SIG-M5 treated with dmso at 0.1 percent for 504 hours (cell line): ENCODE results near the gene STX8.

Experiments
- DNase-seq: peaks from one replicate; lab custom pipeline; 2025; ENCODE audit not compliant: unreplicated experiment; lab: John Stamatoyannopoulos, UW

Gene STX8

DNA sequence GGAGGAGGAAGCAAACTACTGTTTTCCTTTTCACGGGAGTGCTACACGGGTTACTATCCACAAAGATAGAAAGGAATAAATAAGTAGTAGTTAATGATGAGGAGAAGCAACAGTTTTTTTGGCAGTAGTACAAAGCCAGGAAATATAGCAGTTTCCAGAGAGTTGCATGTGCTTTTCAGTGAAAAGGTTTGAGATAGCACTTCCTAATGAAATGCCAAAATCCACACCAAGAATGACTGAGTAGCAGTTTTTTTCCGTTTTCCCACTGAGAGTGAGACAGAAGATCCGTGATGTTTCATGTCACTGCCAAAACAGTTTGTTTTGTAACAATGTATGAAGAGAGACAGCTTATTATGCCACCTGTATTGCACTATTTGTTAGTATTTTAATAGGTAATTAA is 129.1 kb downstream of the STX8 start:
- DNase-seq: no peak

DNA sequence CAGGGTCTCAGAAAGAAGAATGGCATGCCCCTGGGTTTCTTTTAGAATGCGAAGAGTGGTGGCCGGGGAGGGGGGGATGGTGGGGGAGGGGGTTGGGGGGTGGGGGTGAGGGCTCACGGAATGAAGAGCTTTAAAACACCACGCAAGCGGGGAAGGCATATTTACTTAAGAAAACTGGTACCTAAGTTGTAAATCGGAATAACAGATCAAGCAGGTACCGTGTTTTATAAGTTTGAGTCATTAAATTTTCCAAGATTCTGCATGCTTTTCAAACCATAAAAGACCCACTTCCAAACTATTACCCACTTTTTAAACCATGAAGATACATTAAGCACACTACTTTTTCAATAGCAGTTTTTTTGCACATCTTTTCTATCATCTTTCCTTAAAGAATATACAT is 130.2 kb downstream of the STX8 start:
- no peak for DNase-seq

GRCh38 chr17:9444687-9445086 is 130.9 kb downstream of the STX8 start:
- no peak for DNase-seq

- no peak for DNase-seq
Observed at GRCh38 chr17:9443811-9444210, 131.8 kb downstream of the STX8 start.

- DNase-seq: no peak
Observed at GRCh38 chr17:9439851-9440250, 135.8 kb downstream of the STX8 start.

DNA sequence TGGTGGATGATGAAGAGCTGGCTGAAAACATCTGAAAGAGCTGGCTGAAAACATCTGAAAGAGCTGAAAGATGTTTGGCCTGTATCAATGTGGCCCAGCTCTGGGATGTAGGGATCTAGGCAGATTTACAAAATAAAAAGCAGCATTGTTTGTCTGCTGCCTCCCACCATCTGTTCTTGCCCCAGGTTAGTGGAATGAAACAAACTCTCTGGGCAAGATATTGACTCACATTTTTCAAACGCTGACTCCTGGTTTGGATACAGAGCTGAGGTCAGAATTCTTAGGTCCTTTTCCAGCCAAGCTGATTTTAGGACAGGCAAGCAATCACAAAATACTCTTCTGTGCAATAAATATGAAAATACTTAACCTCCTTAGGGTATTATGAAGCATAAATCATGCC is 139.0 kb downstream of the STX8 start:
- DNase-seq: no peak

DNA sequence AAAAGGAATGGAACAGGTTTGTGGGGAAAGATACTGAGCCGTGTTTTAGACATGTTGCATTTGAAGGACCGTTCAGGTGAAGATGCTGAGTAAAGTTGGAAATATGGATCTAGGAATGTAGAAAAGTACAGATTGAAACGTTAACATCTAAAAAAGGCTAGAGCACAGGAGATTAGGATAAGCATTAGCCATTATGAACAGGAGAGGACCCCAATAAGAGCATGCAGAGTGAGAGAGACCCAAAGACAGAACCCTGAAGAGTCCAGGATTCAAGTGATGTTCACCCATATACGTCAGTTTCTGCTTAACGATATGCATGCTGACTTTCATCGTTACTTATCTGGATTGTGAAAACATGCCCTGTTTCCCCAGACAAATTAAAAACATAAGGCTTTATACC is 140.5 kb downstream of the STX8 start:
- no peak for DNase-seq

DNA sequence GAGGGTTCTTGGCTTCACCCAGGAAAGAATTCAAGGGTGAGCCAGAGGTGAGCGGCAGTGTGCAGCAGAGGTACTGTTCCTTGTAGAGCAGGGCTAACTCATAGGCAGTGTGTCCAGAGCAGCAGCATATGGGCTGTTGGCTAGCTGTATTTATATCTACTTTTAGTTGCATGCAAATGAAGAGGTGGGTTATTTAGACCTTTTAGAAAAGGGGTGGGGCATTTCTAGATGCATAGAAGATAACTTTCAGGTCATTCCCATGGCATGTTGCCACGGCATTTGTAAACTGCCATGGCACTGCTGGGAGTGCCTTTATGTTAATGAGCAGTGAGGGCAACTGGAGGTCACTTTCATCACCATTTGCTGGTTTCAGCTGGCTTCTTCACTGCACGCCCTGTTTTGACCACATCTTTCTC is 141.0 kb downstream of the STX8 start:
- DNase-seq: no peak

DNA sequence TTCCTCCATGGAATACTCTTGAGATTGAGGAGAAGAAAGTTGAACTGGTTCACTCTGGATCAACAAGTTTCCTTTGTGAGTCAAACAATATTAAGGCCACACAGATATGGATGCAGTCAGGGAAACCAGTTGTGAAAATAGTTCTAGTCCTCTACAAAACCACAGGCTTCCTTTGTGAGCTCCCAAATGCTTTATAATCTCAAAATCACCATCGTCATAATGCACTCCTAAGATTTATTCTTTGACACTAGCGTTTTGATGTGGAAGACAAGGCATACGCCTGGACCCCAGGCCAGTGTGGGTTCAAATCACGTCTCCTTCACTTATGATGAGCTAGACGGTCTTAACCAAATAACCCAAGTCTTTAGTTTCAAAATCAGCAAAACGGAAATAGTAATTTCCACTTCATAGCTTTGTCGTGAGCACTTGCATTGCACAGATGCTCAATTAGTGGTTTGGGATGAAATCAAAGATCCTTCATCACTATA is 142.6 kb downstream of the STX8 start:
- no peak for DNase-seq

DNA sequence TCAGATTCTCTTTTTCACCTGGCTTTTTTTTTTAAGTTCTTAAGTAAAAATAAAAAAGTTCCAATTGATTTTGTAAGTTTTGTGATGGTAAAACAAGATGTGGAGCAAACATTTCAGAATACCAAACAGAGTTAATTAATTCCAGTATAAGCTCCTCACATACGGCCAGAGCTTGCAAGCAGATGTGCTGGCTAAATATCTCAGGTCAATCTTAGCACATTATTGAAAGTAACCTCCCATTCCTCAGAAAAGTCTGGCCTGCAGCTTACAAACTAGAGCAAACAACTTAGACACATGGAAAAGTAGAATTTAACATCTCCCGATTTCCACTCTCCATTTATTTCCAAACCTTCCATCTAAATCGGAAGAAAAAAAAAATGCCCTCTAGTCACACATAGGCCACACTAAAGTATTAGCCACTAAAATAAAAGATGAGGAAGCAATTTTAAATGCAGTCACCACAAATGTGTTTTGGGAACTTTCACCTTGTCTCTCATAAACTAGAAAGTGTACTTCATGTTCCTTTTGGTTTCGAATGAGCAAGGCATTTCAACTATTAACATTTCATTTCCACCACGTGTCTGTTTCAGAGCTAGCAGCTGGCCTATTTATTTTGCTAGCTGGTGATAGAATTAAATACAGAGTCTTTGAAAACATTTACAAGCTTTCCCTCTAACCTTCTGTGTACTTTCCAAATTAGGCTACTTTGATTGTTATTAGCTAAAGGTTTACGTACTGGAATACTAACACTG is 143.3 kb downstream of the STX8 start:
- no peak for DNase-seq

DNA sequence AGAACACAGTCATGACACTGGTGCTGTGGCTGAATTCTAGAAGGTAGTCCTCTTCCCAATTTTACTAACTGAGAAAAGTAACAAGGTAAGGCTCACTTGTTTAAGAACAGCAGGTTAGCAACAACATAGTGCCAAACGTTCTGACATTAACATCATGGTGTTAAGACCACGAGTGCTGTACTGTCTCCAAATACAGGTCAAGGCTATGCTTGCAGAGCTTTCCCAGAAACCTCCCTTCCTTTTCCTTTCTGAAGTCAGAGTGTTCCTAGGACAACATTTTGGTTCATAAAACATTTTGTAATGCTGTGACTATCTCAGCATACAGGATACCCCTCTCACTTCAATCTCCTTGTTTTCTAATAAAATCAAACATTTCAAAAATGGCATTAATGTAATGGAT is 144.0 kb downstream of the STX8 start:
- DNase-seq: no peak

DNA sequence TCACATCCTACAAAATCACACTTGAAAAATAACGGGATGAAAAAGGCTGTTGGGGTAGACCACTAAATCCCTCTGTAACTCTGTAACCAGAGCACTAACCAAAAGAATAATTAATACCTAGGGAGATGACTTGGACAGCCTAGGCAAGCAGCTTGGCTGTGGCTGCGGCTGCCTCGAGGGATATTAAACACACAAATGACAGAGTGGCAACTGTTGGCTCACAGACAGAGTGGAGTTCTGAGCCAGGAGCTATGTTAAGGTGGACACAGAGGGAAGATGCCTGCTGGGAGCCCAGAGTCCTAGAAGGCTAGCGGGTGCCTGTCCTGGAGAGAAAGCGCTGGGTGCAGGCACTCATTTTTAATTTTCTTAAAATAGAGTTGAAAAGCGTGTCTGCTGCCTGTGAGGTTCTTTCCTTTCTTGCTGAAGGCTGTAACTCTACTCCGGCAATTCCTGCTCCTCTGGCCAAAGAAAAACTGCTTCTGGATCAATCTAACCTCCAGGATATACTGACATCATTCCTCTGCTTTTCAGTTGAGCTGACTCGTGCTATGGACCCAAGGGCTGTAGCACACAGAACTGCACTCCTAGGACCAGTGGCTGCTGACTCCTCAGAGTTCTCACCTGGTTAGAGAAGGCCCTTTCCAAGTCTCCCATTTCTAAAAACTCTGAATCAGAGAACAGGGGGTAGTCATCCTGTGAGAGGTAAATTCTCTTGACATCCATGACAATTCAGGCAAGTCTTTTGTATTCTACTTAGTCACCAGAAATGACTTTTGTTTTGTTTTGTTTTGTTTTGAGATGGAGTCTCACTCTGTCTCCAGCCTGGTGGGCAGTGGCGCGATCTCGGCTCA is 147.9 kb downstream of the STX8 start:
- DNase-seq: no peak

DNA sequence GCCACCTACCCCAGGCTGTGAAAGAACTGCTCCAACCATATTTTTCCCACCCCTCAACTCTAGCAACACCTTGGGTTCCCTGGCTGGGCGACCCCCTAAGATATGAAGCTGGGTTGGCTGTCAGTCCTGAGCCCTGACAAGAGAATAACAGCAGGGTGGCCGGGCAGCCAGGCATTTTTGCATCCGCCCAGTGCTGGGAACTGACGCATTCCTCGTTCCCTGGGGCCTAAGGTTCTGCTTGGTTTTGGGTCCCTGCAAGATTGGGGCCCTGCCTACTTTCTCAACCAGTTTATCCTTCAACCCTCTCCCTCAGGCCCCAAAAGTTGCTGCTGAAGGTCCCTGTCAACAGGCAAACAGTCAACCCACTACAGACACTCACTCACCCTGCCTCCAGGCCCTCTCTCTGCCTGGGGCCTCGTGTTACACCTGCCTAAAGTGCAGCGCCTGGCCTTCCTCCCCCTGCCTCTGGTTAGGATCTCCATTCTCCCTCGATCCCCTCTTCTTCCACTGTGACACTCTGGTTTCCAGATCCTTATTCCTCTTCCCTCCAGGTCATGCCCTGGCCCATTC is 151.5 kb downstream of the STX8 start:
- no peak for DNase-seq

DNA sequence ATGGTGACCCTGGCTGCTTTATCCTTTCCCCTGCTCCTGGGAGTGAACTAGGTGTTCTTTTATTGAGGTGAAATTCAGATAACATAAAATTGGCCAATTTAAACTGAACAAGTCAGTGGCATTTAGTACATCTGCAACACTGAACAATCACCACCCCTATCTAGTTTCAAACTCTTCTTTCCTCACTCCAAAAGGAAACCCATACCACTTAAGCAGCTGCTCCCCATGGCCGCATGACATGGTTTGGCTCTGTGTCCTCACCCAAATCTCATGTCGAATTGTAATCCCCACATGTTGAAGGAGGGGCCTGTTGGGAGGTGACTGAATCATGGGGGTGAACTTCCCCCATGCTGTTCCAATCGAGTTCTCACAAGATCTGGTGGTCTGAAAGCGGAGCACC is 154.1 kb downstream of the STX8 start:
- no peak for DNase-seq

DNA sequence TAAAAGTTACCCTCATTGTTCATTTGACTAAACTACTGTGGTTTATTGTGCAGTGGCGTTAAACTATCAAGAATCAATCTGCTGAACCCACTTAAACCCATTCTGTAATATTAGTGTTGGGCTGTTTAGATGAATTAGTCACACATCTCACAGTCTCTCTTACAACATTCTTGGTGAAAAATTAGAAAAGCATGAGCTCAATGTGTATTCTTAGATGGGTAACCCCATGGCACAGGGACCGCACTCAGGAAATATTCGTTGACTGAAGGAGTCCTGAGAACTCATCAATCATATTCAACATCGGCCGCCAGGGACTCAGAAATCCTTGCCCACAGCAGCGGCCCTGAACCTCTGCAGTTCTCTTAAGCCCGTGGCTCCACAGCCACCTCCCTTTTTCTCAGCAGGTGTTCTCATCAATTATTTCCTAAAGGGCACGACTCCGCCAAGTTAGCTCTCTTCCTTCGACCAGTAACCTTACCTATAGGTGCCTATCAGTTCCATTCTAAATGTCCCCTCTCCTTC is 155.6 kb downstream of the STX8 start:
- DNase-seq: no peak

DNA sequence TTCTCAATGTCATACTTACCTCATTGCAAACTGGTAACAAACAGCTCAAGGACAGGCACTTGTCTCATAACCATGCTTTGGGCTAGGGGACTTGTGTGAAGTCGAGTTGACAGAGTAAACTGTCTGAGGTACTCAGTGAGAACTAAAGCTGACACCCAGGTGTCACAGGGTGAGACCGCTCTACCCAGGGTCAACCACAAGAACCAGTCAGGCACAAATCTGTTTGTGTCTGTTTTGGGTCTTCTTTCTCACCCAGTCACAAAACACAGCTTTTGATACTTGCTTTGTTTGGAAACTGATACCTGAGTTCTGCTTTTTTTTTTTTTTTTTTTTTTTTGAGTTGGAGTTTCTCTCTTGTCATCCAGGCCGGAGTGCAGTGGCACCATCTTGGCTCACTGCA is 161.1 kb downstream of the STX8 start:
- DNase-seq: no peak

GRCh38 chr17:9410737-9411136 is 164.9 kb downstream of the STX8 start:
- no peak for DNase-seq

DNA sequence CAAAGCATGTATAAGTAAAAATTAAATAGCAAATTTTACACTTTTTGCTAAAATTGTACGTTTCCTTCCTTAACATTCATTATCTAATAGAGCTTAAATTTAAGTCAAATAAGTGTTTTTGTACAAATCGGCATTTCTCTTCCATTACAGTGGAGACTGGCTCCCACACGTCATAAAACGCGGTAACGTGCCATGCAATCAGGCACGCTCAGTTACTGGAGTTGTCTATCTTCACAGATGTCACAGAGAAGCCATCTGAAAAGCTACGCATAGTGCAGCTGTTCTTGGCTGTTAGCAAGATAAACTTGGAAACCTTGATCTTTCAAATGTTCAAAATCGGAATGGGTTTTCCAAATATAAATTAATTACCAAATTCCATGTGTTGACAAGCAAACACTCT is 165.3 kb downstream of the STX8 start:
- no peak for DNase-seq

- DNase-seq: no peak
Observed at GRCh38 chr17:9409878-9410277, 165.7 kb downstream of the STX8 start.

DNA sequence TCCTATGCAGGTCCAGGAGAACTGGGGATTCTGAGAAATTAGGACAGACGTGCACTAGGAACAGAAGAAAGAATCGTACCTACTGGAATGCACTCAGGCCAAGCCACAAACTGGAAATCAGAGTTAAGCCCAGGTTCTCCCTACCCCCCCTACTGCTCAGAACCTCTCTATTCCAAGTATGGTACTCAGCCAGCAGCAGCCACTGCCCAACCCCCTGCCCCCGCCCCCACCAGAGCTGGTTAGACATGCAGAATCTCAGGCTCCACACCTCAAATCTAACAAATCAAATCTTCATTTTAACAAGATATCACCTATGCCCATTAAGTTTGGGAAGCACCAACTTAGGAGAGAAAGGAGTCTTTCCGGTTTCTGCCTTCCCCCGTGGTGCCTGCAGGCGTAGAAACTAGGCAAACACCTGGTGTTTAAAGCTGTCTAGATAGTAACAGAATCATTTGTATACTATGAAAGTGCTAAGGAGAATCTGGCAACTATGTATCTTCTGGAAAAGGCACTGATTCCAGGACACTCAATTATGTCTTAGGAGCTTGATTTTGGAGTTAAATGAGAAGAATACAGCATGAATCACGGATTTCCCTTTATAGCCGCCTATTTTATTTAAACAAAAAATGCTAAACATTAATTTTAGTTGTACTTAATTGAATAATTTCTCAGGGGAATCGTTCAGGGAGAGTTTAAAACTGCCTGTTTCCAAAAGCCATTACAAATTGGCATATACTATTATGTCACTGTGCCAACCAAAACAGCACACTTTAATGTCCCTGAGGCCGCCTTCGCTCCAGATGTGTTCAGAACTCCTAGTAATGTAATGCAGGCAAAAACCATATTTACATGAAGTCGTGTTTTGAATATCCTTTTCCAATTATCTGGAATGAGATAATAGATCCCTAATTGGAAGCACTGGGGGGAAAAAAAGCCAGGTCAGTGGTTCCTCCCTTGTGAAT is 166.5 kb downstream of the STX8 start:
- no peak for DNase-seq

DNA sequence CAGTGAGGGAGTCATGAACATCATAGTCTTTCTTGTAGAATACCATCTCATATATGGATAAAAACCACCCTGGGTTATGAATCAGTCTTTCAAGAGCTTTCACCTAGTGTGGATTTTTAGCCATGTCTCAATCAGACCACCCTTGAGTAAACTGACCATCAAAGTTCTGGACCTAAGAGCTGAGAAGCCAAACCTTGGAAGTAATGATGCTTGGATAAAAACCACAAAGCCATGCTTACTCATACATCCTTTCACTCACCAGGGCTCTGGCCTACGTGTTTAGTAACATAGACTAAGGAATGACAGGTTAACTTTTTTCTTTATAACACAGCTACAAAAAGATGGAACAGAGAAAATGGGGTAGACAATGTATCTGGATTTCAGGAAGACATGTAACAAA is 167.2 kb downstream of the STX8 start:
- no peak for DNase-seq
